ENCODE data around the gene RHOXF2.
"Not testable (repeated sequence)": the region's sequence is repeated elsewhere in the genome, so short reads cannot be mapped to it uniquely, and the experiment has no call there.

The RHOXF2 gene

GRCh38 chrX:120158313-120158712, at the start of gene RHOXF2:
Gene RHOXF2 (plus strand): TSS chrX:120158613. CDS start chrX:120158751, 138 bp downstream.
- POLR2A ChIA-PET; CTCF ChIA-PET; DNase-seq (ENCODE audit: extremely low spot score): not testable (repeated sequence)

GRCh38 chrX:120109378-120109777, 49.0 kb upstream of the RHOXF2 start:
- no peak for TF ChIP-seq CTCF (IDR thresholded peaks at IDR 0.05; ENCODE audit: control extremely low read depth, extremely low read depth, low read depth, missing control alignments)
- DNase-seq (ENCODE audit: extremely low spot score): no peak
- ChIA-PET POLR2A (no interaction called here), CTCF (no interaction called here)

GRCh38 chrX:120111611-120112010, 46.8 kb upstream of the RHOXF2 start:
- no peak for TF ChIP-seq CTCF (IDR thresholded peaks at IDR 0.05; ENCODE audit: control extremely low read depth, extremely low read depth, low read depth, missing control alignments)
- no peak for DNase-seq (ENCODE audit: extremely low spot score)
- ChIA-PET POLR2A (no interaction called here), CTCF (no interaction called here)

GRCh38 chrX:120115438-120115963, 42.9 kb upstream of the RHOXF2 start, which contains the start of gene RHOXF1:
Gene RHOXF1 (minus strand): TSS chrX:120115913. CDS start chrX:120115862, 51 bp downstream.
- POLR2A ChIA-PET: no interaction called here
- CTCF ChIA-PET: no interaction called here
- no peak for TF ChIP-seq CTCF (IDR thresholded peaks at IDR 0.05; ENCODE audit: control extremely low read depth, extremely low read depth, low read depth, missing control alignments)
- DNase-seq (ENCODE audit: extremely low spot score): no peak

GRCh38 chrX:120120223-120120622, 38.2 kb upstream of the RHOXF2 start:
- CTCF ChIA-PET: no interaction called here

GRCh38 chrX:120125444-120125843, 33.0 kb upstream of the RHOXF2 start:
- ChIA-PET POLR2A (no interaction called here), CTCF (interaction anchor here (1.2 kb wide), 1 partner anchor 10 kb away, joined by 3 read pairs; no protein-coding TSS in a partner anchor)
- no peak for TF ChIP-seq CTCF (IDR thresholded peaks at IDR 0.05; ENCODE audit: control extremely low read depth, extremely low read depth, low read depth, missing control alignments)

More at GRCh38 chrX:120120223-120120622, 38.2 kb upstream of the RHOXF2 start:
- no peak for TF ChIP-seq CTCF (IDR thresholded peaks at IDR 0.05; ENCODE audit: control extremely low read depth, extremely low read depth, low read depth, missing control alignments)
- POLR2A ChIA-PET: no interaction called here
- DNase-seq (ENCODE audit: extremely low spot score): no peak

GRCh38 chrX:120128306-120128846, 30.0 kb upstream of the RHOXF2 start:
- POLR2A ChIA-PET; DNase-seq (ENCODE audit: extremely low spot score); CTCF ChIA-PET: not testable (repeated sequence)

More at GRCh38 chrX:120125444-120125843, 33.0 kb upstream of the RHOXF2 start:
- DNase-seq (ENCODE audit: extremely low spot score): no peak

GRCh38 chrX:120136128-120136527, 22.3 kb upstream of the RHOXF2 start:
- no peak for DNase-seq (ENCODE audit: extremely low spot score)
- ChIA-PET POLR2A (no interaction called here), CTCF (no interaction called here)
- no peak for TF ChIP-seq CTCF (IDR thresholded peaks at IDR 0.05; ENCODE audit: control extremely low read depth, extremely low read depth, low read depth, missing control alignments)

Measured in GM10248 (cell line).